Progenitor cell of endocrine pancreas (in vitro differentiated cells): ENCODE data around the gene ZNF444. TPM values are rescaled to one million over a fixed set of nuclear protein-coding genes. Genes with fewer than 3 reads are reported as not detected.

Source experiments
- DNase-seq: peaks from one replicate; pipeline ENCODE4 v3.0.0; 2021; ENCODE audit warnings: low spot score; ENCODE audit not compliant: unreplicated experiment
- H3K27ac Mint-ChIP-seq: 2 replicates; pipeline ENCODE4 v1.8.0; 2021; ENCODE audit warnings: mild to moderate bottlenecking, moderate library complexity, mixed read lengths
- H3K27me3 Mint-ChIP-seq: 2 replicates; pipeline ENCODE4 v1.8.0; 2021; ENCODE audit warnings: mixed read lengths
- H3K36me3 Mint-ChIP-seq: 2 replicates; pipeline ENCODE4 v1.8.0; 2022; ENCODE audit warnings: mixed read lengths; ENCODE audit not compliant: insufficient read depth
- H3K4me1 Mint-ChIP-seq: 2 replicates; pipeline ENCODE4 v1.8.0; 2021; ENCODE audit warnings: low read depth, mixed read lengths
- H3K4me3 Mint-ChIP-seq: 2 replicates; pipeline ENCODE4 v1.8.0; 2021; ENCODE audit warnings: low read depth, mild to moderate bottlenecking, moderate library complexity, mixed read lengths
- H3K9me3 Mint-ChIP-seq: 2 replicates; pipeline ENCODE4 v1.8.0; 2021; ENCODE audit warnings: low read depth, mixed read lengths
- CTCF ChIP-seq: fragments of 200-600 bp; sonication (generic); IDR thresholded peaks from one replicate; pipeline ENCODE4 v1.5.0; 2021; ENCODE audit warnings: antibody characterized with exemption, mild to moderate bottlenecking; ENCODE audit not compliant: unreplicated experiment
- total RNA-seq: library from RNA; stranded (reverse); gene quantifications from 2 replicates; pipeline ENCODE4 v1.2.1, GENCODE V29; 2021

Gene ZNF444
- total RNA-seq, 1 donor from 2014 or later: 132 TPM

GRCh38 chr19:56099638-56100539, 41.2 kb upstream of the ZNF444 start:
- DNase-seq: no peak
- H3K36me3 Mint-ChIP-seq: peaks cover 10% of the 10 kb centered on the region
- no peaks in the 10 kb centered on the region for H3K27me3 Mint-ChIP-seq
- no peak for TF ChIP-seq CTCF
- no peak overlapping the region for H3K27ac Mint-ChIP-seq
- H3K4me3 Mint-ChIP-seq: no peak overlapping the region
- no peaks in the 10 kb centered on the region for H3K4me1 Mint-ChIP-seq
- H3K9me3 Mint-ChIP-seq: no peaks in the 10 kb centered on the region

GRCh38 chr19:56101095-56101494, 40.0 kb upstream of the ZNF444 start:
- Mint-ChIP-seq H3K4me3 (no peak overlapping the region), H3K36me3 (peaks cover 5% of the 10 kb centered on the region), H3K27ac (no peak overlapping the region), H3K9me3 (no peaks in the 10 kb centered on the region), H3K27me3 (no peaks in the 10 kb centered on the region), H3K4me1 (peaks cover 2% of the 10 kb centered on the region)
- no peak for TF ChIP-seq CTCF
- DNase-seq: no peak

GRCh38 chr19:56101746-56102535, 39.1 kb upstream of the ZNF444 start:
- H3K27me3 Mint-ChIP-seq: no peaks in the 10 kb centered on the region
- no peak overlapping the region for H3K4me3 Mint-ChIP-seq
- no peak for TF ChIP-seq CTCF
- H3K36me3 Mint-ChIP-seq: peaks cover 9% of the 10 kb centered on the region
- H3K27ac Mint-ChIP-seq: no peak overlapping the region
- H3K4me1 Mint-ChIP-seq: peaks cover 3% of the 10 kb centered on the region
- no peak for DNase-seq
- H3K9me3 Mint-ChIP-seq: no peaks in the 10 kb centered on the region

- Mint-ChIP-seq H3K27ac (no peak overlapping the region), H3K4me1 (peaks cover 3% of the 10 kb centered on the region), H3K9me3 (no peaks in the 10 kb centered on the region), H3K27me3 (no peaks in the 10 kb centered on the region), H3K4me3 (no peak overlapping the region), H3K36me3 (peaks cover 9% of the 10 kb centered on the region)
- no peak for DNase-seq
- TF ChIP-seq CTCF: no peak
Measured at GRCh38 chr19:56103027-56103614, 38.0 kb upstream of the ZNF444 start.

GRCh38 chr19:56104423-56104822, 36.7 kb upstream of the ZNF444 start:
- Mint-ChIP-seq H3K27me3 (no peaks in the 10 kb centered on the region), H3K9me3 (no peaks in the 10 kb centered on the region), H3K4me1 (peaks cover 5% of the 10 kb centered on the region), H3K4me3 (no peak overlapping the region), H3K36me3 (peaks cover 9% of the 10 kb centered on the region), H3K27ac (no peak overlapping the region)
- no peak for TF ChIP-seq CTCF
- no peak for DNase-seq
